ENCODE results near the gene PLPP4.
"Not testable (repeated sequence)": the region's sequence is repeated elsewhere in the genome, so short reads cannot be mapped to it uniquely, and the experiment has no call there.

PLPP4 gene

DNA sequence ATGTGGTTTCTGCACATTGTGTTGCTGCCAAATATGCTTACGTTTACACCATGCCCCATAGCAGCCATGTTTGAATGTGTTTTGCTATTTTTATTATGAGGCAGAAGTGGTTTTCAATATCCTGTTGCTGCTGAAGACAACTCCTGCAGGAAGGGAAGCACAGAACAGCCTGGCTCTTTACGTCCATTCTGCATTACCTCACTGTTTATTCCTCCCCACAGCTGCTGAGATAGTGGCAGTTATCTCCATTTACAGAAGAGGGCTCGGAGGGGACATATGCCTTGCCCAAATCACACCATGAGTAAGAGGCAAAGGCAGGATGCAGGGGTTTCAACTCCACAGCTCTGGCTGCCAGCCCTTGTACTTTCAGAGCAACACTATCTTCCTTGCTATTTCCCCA is 35.3 kb downstream of the PLPP4 start:
- no peak for DNase-seq

DNA sequence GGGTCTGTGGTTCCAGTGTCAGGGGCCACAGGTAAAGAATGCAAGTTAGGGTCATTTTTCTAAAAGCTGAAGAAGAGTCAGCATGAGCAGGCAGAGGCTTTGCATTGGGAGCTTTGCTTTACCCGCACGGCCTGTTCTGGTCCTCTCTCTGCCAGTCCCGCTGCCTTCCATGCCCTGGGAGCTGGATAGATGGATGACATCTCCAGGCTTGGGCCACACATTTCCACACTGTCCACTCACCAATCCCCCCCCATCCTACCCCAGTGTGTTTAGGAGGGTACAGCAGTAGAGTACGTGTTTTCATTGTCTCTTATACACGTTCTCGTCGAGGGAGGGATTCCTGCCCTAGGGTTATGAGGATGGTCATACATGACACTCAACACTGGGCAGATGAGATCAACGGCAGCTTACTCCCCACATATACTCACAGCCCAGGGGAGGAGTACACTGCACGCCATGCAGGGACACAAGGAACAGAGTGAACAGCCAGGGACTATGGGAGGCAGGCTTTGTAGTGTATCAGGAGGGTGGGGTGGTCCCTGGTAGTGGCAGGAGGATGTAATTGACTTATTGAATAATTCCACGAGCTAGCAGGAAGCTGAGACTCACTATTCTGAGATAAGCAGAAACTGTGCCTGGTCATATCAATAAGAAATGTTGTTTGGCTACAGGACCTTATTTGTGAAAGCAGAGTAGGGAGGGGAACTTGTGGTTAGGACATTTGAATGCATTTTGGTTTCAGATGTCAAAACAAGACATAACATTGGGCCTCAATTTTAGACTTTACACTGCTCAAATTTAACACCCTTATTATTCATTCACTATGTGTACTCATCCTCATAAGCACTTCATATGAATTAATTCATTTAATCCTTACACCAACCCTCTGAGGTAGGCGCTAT is 36.6 kb downstream of the PLPP4 start:
- DNase-seq: no peak

DNA sequence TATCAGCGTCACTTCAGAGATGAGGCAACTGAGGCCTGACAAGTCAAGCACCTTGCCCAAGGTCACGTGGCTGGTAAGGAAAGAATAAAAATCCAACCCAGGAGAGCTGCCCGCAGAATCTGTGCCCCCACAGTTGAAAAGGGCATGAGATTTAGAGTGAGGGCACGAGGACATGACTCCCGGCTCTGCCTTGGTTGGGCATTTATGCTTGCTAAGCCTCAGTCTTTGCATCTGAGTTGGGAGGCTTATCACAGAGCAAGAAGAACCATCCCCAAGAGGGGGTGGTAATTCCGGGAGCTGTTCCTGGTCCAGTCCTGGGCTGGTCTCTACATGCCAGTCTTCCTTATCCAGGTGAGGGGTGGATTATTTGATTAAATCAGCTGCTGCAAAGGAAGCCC is 37.3 kb downstream of the PLPP4 start:
- DNase-seq: no peak

DNA sequence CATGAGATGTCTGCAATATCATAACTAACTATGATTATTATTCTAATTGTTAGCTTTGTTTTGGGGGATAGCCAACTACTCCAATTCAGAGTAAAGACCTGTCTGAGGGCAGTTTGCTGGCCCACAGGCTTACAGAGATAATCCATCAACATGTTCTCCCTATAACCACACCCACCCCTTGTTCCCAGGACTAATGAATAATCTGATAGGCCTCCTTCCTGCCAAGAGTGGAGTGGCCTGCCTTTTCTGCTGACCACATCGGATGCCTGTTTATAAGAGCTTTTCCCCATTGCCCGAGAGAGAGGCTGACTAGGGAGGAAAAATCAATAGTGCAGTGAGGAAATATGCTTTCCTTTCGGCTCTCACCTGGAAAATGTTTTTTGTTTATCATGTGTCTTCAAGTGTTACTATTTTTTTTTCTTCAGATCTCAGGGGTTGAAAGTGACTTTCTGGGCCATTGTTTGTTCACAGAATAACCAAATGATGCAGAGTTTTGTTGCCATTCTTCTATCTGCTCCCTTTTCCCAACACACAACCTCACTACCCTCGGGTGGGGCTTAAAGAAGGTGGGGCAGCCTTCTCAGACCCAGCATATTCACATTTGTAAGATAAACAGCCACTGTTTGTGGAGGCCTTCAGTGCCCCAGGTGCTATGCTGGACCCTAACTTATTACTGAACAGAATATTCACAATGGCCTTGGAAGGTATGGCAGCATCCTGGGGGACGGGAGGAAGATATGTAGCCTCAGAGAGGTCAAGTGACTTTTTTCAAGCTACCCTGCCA is 38.4 kb downstream of the PLPP4 start:
- DNase-seq: no peak

DNA sequence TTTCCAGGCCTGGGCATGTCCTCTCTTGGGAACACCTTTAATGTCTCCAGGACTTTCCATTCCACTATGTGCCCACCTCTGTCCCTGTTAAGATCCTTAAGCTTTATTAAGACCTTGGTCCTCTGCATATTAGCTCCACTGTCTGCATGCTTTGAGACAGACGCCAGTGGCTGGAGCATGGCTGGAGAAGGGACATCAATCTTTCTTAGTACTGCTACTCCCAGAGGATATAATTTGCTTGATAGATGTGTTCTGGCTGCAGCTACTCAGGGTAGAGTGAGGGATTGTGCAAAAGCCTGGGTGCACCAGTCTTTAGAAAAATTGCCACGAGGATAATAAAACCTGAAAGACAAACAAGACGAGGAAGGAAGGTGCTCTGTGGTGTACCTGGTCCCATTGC is 42.9 kb downstream of the PLPP4 start:
- no peak for DNase-seq

DNA sequence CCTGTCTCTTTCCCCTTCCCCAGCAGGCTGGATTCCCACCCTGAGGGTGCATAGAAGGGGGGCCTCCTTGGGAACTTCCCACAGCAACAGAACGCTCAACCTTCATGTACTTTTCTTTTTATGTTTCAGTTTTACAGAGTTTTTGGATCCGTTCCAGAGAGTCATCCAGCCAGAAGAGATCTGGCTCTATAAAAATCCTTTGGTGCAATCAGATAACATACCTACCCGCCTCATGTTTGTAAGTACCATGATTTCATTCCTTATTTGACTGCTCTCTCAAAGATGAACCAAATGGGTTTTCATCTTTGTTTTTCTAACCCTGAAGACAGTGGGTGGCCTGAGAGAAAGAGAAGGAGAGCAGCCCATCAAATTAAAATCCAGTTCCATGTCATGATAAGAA is 46.7 kb downstream of the PLPP4 start:
- DNase-seq: peak in 1 of 2 experiments; percentile 12

DNA sequence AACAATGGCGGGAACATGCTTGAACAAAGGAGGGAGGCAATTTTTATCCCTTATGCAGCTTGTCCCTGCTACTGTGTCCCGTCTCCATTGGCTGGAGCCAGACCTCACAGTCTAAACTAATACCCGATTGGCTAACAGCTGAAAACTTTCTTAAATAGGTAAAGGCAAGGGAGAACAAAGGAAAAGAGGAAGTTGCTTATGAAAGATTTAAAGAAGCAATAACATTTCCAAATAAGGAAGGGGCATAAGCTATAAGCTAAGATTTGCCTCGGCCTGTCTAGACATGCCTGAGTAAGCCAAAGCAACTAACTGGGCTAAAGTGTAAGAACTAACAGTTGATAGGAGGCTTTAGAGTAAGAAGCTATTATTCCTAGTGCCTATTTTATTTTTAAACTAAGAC is 47.2 kb downstream of the PLPP4 start:
- not testable (repeated sequence) for DNase-seq

DNA sequence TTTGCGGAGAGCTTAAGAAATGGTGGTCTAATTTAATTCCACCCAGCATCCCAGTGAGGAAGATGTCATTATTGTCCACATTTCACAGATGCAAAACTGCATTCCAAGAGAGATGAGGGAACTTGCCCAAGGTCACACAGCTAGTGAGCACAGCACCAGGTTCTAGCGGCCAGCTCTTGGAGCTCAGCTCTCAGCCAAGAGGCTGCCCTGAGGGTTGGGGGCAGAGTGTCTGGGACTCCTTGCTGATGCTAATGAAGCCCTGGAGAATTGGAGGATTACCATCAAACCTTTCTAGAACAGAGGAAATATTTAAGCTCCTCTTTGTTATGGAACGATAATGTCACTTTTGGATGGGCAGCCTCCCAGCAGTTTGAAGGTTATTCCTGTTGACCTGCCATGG is 48.0 kb downstream of the PLPP4 start:
- no peak for DNase-seq

DNA sequence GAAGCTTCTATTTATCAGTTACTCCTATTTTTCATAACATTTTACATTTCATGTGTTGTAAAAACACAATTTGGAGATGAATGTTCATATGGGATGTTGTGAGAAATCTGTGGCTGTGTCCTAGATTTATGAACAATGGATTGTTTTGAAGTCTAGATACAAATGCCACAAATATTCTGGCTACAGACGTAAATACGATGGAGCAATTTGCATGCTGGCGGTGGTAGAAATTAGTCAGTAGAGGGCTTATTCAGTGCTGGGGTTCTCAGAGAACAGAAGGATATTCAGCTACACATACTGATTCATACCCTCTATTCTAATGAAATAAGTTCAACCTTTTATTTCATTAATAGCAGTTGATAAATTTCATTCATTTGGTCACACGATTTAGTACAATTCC is 48.8 kb downstream of the PLPP4 start:
- DNase-seq: no peak

DNA sequence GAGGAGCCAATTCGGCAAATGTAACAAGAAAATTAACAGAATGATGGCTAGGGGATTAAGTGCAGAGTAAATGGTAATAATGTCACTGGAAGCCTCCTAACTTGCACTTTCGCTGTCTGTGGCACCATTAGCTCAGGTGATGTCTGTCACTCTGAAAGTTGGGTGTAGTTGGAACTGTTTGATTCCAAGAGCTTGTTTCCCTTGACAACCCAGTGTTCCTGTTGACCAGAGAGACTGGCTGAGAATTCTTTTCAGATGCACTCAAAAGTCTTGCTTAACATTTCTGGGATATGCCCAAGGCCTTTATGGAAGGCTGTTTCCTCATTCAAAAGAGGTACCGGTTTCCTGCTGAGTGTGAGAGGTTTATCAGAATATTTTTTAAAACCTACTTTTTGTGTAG is 49.6 kb downstream of the PLPP4 start:
- DNase-seq: no peak

DNA sequence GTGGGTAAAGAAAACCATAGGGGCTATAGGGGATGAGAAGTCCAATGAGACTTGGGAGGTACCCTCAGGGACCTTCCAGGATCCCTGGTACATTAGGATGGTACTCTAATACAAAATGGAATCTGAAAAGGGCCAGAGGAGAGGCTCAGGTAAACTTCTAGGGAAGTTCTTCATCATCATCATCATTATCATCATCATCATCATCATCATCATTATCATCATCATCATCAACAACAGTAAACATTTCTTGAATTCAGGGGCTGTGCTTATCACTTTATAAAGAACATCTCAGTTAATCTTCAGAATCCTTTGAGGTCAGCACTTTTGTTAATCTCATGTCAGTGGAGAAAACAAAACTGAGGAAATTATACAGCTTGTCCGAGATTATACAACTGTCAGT is 50.1 kb downstream of the PLPP4 start:
- DNase-seq: no peak

DNA sequence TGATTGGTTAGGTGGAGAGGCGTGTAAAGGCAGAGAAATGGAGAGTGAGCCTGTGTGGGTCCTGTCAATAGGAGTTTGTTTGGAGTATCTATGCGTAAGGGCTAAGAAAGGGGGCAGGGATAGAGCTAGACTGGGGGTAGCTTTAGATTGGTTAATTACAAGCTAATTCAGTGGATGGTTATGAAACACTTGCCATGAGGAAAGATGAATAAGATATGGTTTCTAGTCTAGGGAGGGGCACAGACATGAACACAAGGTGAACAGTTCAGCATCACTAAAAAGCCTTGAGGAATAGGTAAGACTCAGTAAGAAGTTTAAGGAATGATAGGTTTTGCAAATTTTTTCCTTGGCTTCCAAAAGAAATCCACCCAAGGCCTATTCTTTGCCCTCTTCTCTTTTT is 50.6 kb downstream of the PLPP4 start:
- DNase-seq: no peak

DNA sequence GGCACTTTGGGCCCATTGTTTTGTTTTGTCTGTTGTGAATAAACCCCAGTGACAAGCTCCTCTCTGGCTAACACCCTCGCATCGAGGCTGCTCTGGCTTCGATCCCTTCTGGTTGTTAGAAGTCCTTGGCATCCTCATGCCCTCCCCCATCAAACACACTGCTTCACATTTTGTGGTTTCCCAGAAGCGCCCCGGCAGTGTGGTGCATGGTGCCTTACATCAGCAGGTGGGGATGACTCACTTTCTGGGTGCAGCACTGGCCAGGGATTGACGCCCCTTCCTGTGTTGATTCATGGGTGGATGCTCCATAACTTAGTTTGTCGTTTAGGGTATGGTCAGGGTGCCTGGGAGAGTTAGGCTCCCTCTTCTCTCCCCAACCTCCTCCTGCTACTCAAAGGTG is 51.4 kb downstream of the PLPP4 start:
- DNase-seq: no peak

DNA sequence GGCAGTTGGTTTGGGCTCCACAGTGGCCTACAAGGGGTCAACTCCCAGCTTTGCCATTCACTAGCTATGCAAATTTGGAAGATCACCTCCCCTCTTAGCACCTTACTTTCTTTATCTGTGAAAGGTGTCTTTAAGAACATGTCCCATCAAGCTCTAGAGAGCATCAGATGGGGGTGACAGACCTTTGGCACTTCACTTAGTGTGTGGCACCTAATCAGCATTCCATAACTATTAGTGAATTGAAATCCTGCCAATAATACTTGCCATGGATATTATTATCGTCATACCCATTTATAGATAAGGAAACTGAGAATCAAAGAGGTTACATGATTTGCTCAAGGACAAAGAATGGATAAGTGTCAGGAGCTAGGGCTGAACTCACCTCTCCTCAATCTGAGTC is 51.9 kb downstream of the PLPP4 start:
- no peak for DNase-seq

DNA sequence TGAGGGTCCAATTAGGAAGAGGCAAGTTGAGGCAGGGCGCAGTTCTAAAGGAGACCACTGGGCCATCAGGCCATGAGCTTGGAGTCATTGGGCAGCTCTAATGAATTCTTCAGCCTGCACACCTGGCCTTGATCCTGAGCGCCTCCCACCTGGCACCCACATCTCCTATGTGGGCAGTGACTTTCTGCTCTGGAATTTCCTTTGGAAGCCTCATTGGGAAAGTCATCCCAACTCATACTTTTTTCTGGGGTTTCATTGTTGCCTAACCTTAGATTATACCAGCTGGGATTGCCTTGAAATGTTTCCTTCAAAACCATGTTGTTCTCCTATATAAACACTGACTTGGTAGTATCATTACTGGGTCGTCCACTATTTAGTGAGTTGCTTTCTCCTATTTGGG is 54.1 kb downstream of the PLPP4 start:
- no peak for DNase-seq

DNA sequence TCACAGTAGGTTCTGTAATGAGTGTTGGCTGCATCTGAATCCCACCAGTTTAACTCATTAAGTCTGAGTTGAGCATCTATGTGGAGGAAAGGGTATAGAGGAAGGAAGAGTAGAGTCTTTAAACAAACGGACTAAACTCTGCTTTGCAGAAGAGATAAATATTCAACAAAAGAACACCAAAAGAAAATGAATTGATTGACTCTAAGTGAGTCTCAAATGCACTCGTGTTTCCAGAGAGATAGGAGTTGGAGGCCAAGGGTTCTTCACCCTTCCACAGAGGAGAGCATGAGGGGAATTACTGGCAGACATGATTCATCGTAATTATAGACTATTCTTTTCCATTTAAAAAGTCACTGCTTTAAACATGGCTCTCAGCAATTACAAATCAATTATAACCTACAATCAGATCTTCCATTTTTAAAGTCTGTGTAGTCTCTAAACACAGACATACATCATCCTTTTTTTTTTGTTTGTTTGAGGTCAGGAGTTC is 56.3 kb downstream of the PLPP4 start:
- DNase-seq: no peak

DNA sequence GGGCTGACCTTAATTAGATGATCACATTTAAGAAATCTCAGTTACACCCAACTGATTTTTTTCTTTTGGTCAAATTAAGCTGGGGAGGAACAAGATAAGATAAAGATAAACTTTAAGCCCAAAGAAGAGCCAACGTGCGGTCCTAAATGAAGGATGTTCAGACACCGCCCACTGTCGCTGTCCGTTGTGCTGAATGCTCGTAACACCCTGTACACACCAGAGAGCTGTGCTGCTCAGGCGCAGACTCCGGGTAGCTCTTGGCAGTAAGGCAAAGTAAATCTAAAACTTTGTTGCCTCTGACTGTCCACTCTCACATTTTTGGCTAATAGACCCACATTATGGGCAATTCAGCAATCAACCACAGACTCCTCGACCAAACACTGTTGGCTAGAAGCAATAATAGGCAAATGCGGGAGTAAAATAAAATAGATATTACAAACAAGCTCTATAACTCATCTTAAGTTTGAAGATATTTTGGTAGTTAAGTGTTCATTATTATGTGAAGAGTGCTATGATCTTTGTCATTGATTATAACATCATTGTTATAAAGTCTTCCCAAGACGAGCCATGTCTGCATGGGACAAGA is 57.1 kb downstream of the PLPP4 start:
- DNase-seq: no peak

DNA sequence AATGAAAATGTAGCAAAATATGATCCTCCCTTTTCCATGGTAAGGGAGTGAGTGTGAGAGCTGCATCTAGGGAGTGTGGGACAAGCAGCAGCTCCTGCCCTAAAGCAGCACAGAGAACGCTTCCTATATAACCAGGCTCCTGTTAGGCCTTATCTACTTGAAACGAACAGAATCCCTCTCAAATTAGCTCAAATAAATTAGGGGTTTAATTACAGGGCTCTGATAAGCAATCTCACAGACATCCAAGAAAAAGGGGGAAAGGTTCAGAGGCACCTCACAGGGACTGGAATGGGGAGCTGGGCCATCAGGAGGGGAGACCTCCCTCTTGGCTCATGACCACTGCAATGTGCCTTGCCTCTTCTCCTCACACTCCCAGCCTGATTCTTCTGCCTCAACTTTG is 57.9 kb downstream of the PLPP4 start:
- no peak for DNase-seq

DNA sequence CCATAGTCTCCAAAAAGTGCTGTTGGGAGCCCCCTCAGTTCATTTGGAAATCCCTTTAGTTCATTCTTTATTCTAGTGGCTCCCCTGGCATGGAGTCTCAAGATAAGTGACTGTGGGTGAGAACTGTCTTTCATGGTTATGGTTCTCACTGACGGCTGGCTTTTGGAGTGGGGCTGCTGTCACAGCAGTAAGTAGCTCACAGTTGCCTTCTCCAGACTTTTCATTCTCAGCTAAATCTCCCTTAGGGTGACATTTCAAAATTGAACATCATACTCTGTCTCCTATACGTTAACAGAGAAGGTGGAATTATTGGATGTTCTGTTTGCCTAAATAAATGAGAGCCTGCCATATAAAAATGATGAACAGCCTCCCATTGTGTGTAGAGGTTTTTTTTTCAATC is 58.7 kb downstream of the PLPP4 start:
- no peak for DNase-seq

DNA sequence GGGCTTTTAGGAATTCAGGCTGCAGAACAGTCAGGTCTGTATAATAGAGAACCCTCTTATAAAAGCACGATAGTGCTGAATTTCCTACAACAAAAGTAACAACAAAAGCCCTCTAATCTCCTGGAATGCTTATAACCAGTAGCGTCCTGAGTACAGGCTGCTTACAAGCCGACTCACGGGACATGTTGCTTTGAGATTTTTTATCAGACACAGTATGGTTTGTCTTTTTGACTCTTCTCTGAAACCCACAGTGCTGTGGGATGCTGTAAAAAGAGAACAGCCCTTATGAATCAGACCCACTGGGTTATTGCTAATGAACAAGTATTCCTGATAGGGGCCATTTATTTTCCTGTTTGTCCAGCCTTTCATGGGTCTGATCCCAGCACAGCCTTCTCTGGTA is 59.4 kb downstream of the PLPP4 start:
- no peak for DNase-seq

DNA sequence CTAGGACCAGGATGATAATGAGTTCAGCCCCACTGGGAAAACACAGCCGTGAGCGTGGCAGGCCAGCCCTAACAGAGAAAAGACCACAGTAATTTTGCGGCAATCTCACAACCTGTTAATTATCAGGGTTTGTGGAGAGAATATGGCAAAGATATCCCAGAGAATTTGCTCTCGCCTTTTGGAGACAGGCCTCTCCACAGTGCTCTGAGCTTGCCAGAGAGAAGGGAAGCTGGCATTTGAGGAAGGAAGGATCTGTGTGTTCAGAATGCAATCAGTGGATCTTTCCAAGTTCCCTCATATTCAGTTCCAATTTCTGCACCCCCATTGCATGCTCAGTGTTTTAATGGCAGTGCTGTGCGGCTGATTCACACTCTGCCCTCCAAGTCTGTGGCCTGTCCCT is 60.2 kb downstream of the PLPP4 start:
- DNase-seq: no peak

DNA sequence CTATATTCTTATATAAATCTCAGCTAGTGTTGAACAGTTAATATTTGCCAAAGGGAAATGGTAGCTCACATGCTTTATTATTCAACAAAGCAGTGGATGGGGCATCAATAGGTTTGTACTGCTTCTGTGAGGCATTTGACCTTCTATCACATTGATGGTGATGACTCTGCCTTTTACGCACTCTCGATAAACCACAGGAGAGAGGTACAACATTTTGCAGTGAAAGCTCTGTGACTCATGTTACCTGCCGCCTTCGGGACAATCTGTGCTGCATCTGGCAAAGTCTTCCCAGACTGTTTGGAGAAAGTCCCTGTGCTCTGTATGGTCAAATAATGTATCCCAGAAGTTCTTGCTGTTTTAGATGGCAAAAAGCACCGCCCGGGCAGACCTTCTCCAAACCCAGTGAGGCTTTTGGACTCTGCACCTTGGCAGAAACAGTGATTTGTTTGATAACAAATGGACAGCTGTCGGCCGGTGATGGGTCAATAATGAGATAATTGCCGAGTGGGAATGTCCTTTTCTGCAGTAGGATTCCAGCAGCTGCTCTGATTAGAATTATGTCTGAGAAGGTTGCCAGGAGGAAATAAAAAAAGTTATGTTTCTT is 61.0 kb downstream of the PLPP4 start:
- DNase-seq: peak; percentile 8 to 10

DNA sequence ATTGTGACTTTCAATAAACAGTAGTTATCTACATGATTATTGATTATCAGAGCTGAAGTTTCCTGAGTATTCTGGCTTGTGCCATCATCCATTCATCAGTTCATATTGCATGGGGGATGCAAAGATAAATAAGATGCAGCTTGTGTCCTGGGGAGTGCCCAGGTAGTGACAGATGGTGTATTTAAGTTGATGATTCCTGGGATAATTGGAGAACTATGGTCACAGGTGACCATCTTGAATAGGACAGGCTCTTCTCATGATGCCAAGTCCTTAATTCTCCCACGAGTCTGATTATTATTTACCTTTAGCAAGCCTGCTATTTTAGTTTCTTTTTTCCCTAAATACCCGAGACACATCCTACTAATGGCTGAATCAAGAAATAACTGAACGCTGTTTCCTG is 64.9 kb downstream of the PLPP4 start:
- DNase-seq: no peak

All from NCI-H446 (cell line).